Pulmonary artery endothelial cell (primary cell): ENCODE measurements around the gene ZNF235. TPM values are rescaled to one million over a fixed set of nuclear protein-coding genes. Genes with fewer than 3 reads are reported as not detected.
"Not testable (repeated sequence)": the region's sequence is repeated elsewhere in the genome, so short reads cannot be mapped to it uniquely, and the experiment has no call there.

Experiments
- DNase-seq: peaks from one replicate; pipeline ENCODE4 v3.0.0-alpha.2; 2011; ENCODE audit warnings: low read depth, low spot score
- total RNA-seq: library from RNA; depleted of rRNA; stranded (reverse); fragments of >200 nt; gene quantifications from 2 replicates; pipeline ENCODE4 v1.2.3, GENCODE V29; 2014

The ZNF235 gene
- total RNA-seq, 1 donor from 2014 or later: 3.2 TPM

DNA sequence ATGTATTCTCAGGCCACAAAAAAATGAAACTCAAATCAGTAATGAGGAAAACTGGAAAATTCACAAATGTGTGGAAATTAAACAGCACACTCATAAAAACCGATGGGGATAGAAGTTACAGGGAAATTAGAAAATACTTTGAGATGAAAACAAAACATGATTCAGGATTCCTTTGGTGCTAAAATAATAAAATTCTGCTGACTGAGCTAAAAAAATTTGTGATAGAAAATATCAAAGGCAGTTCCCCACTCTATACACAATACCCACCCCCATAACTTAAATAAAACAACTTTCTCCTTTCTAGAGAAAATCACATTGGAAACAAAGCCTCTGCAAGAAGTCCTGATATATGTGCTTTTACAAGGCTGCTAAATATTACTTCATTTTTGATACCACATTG, 46.7 kb downstream of the ZNF235 start:
- no peak for DNase-seq

GRCh38 chr19:44255705-44256411, 49.0 kb downstream of the ZNF235 start:
- no peak for DNase-seq

DNA sequence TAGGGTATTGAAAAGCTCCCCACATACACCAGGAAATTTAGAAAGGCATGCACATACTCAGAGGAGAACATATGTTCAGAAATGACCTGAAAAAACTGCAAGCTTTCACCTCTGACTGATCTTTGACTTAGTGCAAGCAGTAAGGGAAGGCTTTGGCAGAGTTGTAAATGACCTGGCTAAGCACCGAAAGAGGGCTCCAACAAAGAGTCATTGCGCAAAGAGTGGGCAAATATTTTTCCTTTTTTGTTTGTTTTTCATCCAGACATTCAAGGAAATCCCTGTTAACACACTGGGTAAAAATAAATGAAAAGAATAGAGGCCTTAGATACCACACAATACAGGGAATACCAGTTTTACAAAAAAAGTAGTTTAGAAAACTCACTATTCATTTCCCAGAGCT, 50.3 kb downstream of the ZNF235 start:
- DNase-seq: no peak

- DNase-seq: not testable (repeated sequence)
Measured at GRCh38 chr19:44253392-44253791, 51.4 kb downstream of the ZNF235 start.

DNA sequence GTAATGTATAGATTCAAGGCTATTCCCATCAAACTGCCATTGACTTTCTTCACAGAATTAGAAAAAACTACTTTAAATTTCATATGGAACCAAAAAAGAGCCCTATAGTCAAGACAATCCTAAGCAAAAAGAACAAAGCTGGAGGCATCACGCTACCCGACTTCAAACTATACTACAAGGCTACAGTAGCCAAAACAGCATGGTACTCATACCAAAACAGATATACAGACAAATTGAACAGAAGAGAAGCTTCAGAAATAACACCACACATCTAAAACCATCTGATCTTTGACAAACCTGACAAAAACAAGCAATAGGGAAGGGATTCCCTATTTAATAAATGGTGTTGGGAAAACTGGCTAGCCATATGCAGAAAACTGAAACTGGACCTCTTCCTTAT, 52.5 kb downstream of the ZNF235 start:
- not testable (repeated sequence) for DNase-seq

GRCh38 chr19:44236384-44236783, 68.4 kb downstream of the ZNF235 start:
- DNase-seq: no peak

Other genes with a start within 250 kb of the ZNF235 start
- 2.6 and 3.9 TPM in 2 replicates for gene ZNF284, start 232.9 kb downstream of the ZNF235 start, total RNA-seq
- 21.1 and 27.8 TPM in 2 replicates for gene ZNF224, start 210.7 kb downstream of the ZNF235 start, total RNA-seq
- 4.5 and 6.7 TPM in 2 replicates for gene ZNF225, start 191.6 kb downstream of the ZNF235 start, total RNA-seq
- 8.3 and 13.3 TPM in 2 replicates for gene ZNF234, start 163.5 kb downstream of the ZNF235 start, total RNA-seq
- 14.4 and 17.2 TPM in 2 replicates for gene ZNF226, start 139.9 kb downstream of the ZNF235 start, total RNA-seq
- gene ZNF227, start 92.5 kb downstream of the ZNF235 start, total RNA-seq: 20.2 and 27.7 TPM in 2 replicates
- gene ZNF233, start 45.1 kb downstream of the ZNF235 start, total RNA-seq: 1.5 and 3.2 TPM in 2 replicates
- 6.7 and 9.1 TPM in 2 replicates for gene ZNF112, start 51.7 kb upstream of the ZNF235 start, total RNA-seq
- gene ZNF285, start 96.6 kb upstream of the ZNF235 start, total RNA-seq: 3.9 and 4.5 TPM in 2 replicates
- gene ZNF229, start 143.4 kb upstream of the ZNF235 start, total RNA-seq: 15.2 and 18.8 TPM in 2 replicates
- gene ZNF180, start 195.5 kb upstream of the ZNF235 start, total RNA-seq: 7.1 and 9.7 TPM in 2 replicates
- not detected in 2 replicates for gene CEACAM20, start 224.7 kb upstream of the ZNF235 start, total RNA-seq